LNCaP clone FGC (cell line): Measurements from ENCODE around the gene INF2.

Experiments
- DNase-seq: peaks from one replicate; pipeline ENCODE4 v3.0.0-alpha.2; 2011; ENCODE audit warnings: low read depth
- H3K4me3 ChIP-seq: 2 replicates; pipeline ENCODE4 v1.5.1; 2011; ENCODE audit warnings: mild to moderate bottlenecking, low read depth, low read length, control low read depth
- TF ChIP-seq, protein P1 (sequence below): IDR thresholded peaks from 2 replicates; pipeline ENCODE4 v1.5.1; 2012; ENCODE audit warnings: mild to moderate bottlenecking; ENCODE audit not compliant: control insufficient read depth, insufficient read depth; ENCODE audit errors: extremely low read depth

Gene INF2

DNA sequence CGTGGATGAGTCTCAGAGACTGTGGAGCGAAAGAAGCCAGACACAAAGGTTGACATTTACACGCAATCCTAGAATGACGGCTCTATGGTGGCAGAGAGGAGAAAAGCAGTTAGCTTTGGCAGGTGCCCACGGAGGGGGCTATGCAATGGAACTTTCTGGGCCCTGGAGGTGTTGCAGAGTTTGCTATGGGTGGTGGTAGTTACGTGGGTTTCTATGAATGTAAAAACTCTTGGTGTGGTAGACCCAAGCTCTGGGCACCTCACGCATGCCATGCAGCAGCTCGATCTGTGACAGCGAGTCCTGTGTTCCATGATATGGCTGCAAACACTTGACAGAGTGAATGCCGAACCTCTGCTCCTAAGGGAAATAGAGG lies 5.0 kb upstream of the INF2 start:
- H3K4me3 ChIP-seq = no peak overlapping the region
- no peak for DNase-seq
- TF ChIP-seq, protein P1, sequence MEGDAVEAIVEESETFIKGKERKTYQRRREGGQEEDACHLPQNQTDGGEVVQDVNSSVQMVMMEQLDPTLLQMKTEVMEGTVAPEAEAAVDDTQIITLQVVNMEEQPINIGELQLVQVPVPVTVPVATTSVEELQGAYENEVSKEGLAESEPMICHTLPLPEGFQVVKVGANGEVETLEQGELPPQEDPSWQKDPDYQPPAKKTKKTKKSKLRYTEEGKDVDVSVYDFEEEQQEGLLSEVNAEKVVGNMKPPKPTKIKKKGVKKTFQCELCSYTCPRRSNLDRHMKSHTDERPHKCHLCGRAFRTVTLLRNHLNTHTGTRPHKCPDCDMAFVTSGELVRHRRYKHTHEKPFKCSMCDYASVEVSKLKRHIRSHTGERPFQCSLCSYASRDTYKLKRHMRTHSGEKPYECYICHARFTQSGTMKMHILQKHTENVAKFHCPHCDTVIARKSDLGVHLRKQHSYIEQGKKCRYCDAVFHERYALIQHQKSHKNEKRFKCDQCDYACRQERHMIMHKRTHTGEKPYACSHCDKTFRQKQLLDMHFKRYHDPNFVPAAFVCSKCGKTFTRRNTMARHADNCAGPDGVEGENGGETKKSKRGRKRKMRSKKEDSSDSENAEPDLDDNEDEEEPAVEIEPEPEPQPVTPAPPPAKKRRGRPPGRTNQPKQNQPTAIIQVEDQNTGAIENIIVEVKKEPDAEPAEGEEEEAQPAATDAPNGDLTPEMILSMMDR = no peak

DNA sequence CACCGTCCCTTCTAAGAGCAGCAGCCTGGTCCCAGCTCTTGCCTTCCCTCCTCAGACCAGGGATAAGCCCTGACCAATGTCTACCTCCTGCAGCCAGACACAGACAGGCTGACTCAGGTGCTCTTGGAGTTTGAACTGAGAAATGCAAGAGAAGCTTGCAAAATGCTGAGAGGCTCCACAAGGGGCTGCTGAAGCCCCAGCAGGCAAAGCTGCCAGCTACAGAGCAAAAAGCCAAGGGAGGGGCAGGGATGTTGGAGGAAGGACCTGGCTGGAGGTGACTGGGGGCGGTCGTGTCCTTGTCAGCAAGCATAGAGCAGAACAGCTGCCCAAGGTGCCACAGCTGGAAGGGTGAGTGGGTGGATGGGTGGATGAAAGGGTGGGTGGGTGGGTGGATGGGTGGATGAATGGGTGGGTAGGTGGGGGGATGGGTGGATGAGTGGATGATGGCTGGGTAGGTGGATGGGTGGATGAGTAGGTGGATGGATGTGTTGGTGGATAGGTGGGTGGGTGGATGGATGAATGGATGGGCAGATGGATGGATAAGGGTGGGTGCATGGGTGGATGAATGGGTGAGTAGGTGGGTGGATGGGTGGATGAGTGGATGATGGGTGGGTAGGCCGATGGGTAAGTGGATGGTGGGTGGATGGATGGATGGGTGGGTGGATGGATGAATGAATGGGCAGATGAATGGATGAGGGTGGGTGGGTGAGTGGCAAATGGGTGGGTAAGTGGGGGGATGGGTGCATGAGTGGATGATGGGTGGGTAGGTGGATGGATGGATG lies 4.0 kb upstream of the INF2 start:
- H3K4me3 ChIP-seq = no peak overlapping the region
- DNase-seq = no peak
- TF ChIP-seq, protein P1 = no peak

DNA sequence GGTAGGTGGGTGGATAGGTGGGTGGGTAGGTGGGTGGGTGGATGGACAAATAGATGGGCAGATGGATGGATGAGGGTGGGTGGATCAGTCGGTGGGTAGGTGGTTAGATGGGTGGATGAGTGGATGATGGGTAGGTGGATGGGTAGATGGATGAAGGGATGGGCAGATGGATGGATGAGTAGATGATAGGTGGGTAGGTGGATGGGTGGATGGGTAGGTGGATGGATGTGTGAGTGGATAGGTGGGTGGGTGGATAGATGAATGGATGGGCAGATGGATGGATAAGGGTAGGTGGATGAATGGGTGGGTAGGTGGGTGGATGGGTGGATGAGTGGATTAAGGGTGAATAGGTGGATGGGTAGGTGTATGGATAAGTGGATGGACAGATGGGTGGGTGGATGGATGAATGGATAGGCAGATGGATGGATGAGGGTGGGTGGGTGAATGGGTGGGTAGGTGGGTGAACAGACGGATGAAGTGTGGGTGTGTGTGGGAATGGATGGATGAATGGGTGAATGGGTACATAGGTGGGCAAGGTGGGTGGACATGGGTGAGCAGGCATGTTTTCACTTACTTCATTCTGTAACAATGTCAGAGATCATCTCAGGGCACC lies 3.3 kb upstream of the INF2 start:
- H3K4me3 ChIP-seq = no peak overlapping the region
- DNase-seq = no peak
- TF ChIP-seq, protein P1 = no peak

DNA sequence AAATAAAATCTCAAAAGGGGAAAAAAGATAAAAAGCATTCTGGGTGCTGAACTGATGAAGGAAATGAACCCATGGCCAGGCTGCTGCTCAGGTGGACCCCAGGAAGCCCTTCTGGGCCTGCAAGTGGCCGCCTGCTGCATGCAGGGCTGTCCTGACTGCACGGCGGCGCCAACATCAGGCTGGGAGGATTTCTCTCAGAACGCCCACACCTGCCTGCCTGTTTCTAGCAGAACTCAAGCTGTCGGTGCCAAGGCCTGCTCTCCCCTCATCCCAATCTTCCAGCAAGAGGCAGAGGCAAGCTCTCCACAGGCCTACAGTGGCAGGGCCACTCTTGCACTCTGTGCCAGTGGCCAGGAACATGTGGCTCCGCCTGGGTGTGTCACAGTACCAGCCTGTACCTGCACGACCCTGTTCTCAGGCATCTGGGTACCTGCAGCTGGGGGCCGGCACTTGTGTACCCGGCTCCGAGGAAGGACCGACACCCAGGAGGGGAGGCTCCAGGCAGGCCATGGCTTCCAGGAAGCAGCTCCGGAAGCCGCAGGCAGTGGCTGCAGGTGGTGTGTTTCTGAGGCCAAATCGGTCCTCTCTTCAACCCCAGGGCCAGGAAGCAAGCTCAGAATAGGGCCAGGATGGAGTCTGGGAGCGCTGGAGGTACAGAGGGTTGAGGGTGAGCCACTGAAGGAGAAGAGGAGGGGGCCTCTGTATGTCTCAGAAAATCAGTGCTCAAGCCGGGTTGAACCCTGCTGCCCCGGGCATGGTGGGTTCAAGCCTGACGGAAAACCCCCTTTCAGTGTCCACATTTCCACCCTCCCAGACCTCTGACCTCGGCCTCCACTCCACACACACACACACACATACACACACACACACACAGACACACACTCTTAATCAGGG lies 2.5 kb upstream of the INF2 start:
- TF ChIP-seq, protein P1 = no peak
- no peak for DNase-seq
- no peak overlapping the region for H3K4me3 ChIP-seq

DNA sequence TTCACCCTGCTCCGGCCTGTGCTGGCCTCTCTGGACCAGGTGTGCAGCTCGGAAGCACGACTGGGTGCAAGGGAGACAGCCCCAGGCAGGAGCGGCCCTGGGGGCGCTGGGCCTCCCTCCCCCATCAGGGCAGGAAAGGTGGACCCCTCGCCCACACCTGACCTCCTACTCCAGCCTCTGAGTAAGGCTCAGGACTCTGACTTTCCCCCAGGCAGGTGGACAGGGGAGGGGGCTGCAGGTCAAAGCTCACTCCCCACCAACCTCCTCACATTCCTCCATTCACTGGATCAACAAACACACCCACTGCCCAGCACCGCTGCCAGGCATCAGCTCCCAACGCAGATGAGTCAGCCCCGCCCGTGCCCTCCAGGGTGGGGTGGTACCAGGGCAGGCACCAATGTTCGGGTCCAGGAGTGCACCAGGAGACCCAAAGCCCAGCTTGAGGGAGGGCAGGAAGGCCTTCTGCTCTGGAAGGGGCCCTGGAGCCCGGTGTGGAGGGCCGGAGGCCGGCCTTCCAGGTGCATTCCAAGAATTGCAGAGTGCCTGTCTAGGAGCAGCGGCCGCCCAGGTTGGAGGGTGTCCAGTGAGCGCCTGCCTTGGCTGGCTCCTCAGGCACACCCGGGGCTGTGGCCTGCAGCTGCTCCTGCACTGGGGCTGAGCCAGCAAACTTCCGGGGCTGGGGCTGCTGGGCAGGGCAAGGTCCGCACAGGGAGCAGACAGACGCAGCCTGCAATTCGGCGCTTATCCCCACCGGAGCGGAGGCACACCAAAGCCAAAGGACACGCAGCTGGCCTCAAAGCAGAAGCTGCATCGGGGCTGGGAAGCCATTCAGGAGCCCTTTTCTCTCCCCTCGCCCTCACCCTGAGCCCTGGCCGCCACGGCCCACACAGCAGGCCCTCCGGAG lies 1.6 kb upstream of the INF2 start:
- TF ChIP-seq, protein P1 = no peak
- peak; percentile 87 for DNase-seq
- peak overlapping the region; percentile 28 for H3K4me3 ChIP-seq

DNA sequence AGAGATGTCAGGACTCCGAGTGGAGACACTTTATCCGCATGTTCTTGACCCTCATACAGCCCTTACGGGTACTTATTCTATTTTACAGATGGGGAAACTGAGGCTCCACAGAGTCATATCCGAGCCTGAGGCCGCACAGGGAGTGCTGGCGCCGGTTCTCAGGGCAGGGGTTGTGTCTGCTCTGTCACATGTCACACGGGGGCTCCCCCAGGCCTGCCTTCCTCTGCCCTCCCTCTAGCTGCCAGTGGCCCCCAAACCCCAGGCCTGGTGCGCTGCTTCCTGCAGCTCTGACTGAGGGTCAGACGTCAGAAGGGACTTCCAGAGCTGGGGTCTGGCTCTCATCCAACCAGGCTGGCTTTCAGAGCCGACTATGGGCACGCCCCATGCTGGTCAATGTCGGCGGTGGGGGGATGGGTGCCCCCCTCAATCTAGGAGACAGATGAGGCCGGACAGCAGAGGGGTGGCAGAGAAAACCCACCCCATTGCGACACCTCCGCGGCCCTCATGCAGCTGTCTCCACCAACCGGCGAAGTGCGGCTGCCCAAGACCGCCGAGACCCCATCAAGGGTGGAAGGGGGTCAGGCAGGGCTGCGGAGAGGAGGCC lies 811 bp upstream of the INF2 start:
- TF ChIP-seq, protein P1 = no peak
- peak overlapping the region; percentile 83 for H3K4me3 ChIP-seq
- DNase-seq = no peak
